Measurements from ENCODE around the gene ATAD3A.

The ATAD3A gene

GRCh38 chr1:1582585-1583346 lies 70.8 kb downstream of the ATAD3A start:
- no peak for DNase-seq (ENCODE audit: low read depth in 2 of 2)

- DNase-seq (ENCODE audit: low read depth in 2 of 2): no peak
Observed at GRCh38 chr1:1583347-1584010, 71.5 kb downstream of the ATAD3A start.

Measured in stimulated activated CD4-positive, alpha-beta T cell treated with anti-CD3 and anti-CD28 coated beads, Interleukin-1b, Interleukin-23, amount 100 ng/mL, for 4 hours (primary cell).